MCF 10A (cell line): Measurements from ENCODE around the gene ZNF20. TPM values are rescaled to one million over a fixed set of nuclear protein-coding genes. Genes with fewer than 3 reads are reported as not detected.

Experiments used
- BruUV-seq: library from RNA; stranded (reverse); fragments of 400-500 nt; replicated peaks from 2 replicates; lab custom pipeline; 2021; lab: Mats Ljungman, UMichigan
- CTCF ChIA-PET: fragments of 300-600 bp; sonication (Branson Sonifier 250); formaldehyde crosslinking; extraction: SDS; loops from one replicate; lab custom pipeline; 2021; ENCODE audit warnings: antibody characterized with exemption, inconsistent platforms; lab: Yijun Ruan, JAX
- POLR2A ChIA-PET: fragments of 300-600, 350-650 bp; sonication (Branson Sonifier 250); formaldehyde crosslinking; extraction: SDS; loops from one replicate; lab custom pipeline; 2020; ENCODE audit warnings: antibody characterized with exemption, inconsistent platforms; lab: Yijun Ruan, JAX
- DNase-seq: peaks from one replicate; pipeline ENCODE4 v3.0.0-alpha.2; 2018; ENCODE audit not compliant: unreplicated experiment
- H3K27ac Mint-ChIP-seq: one replicate; pipeline ENCODE4 v1.8.0; 2022; ENCODE audit warnings: mild to moderate bottlenecking, low read depth, mixed read lengths; ENCODE audit not compliant: unreplicated experiment
- H3K27me3 Mint-ChIP-seq: one replicate; pipeline ENCODE4 v1.8.0; 2022; ENCODE audit warnings: mixed read lengths; ENCODE audit not compliant: insufficient read depth, unreplicated experiment
- H3K36me3 Mint-ChIP-seq: one replicate; pipeline ENCODE4 v1.8.0; 2022; ENCODE audit warnings: mild to moderate bottlenecking, moderate library complexity, mixed read lengths; ENCODE audit not compliant: insufficient read depth, unreplicated experiment
- H3K4me1 Mint-ChIP-seq: one replicate; pipeline ENCODE4 v1.8.0; 2022; ENCODE audit warnings: mixed read lengths; ENCODE audit not compliant: insufficient read depth, unreplicated experiment
- H3K4me3 Mint-ChIP-seq: one replicate; pipeline ENCODE4 v1.8.0; 2022; ENCODE audit warnings: mild to moderate bottlenecking, moderate library complexity, mixed read lengths; ENCODE audit not compliant: unreplicated experiment
- H3K9me3 Mint-ChIP-seq: one replicate; pipeline ENCODE4 v1.8.0; 2022; ENCODE audit warnings: mixed read lengths; ENCODE audit not compliant: unreplicated experiment
- CTCF ChIP-seq: fragments of 200-600 bp; IDR thresholded peaks from one replicate; pipeline ENCODE4 v1.8.0; 2022; ENCODE audit warnings: antibody characterized with exemption, mild to moderate bottlenecking; ENCODE audit not compliant: unreplicated experiment
- intact Hi-C: fragments of 100-400 bp; cut with micrococcal nuclease; formaldehyde crosslinking; loops from 2 replicates; pipeline ENCODE4 v1.14.1; 2022
- total RNA-seq: library from RNA; stranded (reverse); gene quantifications from 2 replicates; pipeline ENCODE4 v1.2.3, GENCODE V29; 2022

ZNF20 gene
- total RNA-seq, 1 experiment from 2014 or later, result 1.4 TPM

- Mint-ChIP-seq H3K27ac (no peak overlapping the region), H3K4me1 (peaks cover 8% of the 10 kb centered on the region), H3K27me3 (no peaks in the 10 kb centered on the region), H3K9me3 (peaks cover 24% of the 10 kb centered on the region), H3K4me3 (no peak overlapping the region), H3K36me3 (peaks cover 5% of the 10 kb centered on the region)
- no TSS peak for BruUV-seq
- DNase-seq, result no peak
- no peak for TF ChIP-seq CTCF
- ChIA-PET POLR2A (interaction anchor here (0.7 kb wide), 1 partner anchor 20 kb away, joined by 3 read pairs; no protein-coding TSS in a partner anchor), CTCF (no interaction called here)
- intact Hi-C loops, result loop anchor here (10.0 kb wide), 1 partner anchor 501 kb away; no protein-coding TSS in a partner anchor
Measured at GRCh38 chr19:12145348-12145747, 5.2 kb upstream of the ZNF20 start.

- peak overlapping the region; percentile 83 for H3K4me3 Mint-ChIP-seq
- H3K9me3 Mint-ChIP-seq, result peaks cover 18% of the 10 kb centered on the region
- no TSS peak for BruUV-seq
- POLR2A ChIA-PET, result interaction anchor here (1.6 to 2.9 kb wide), 6 partner anchors 9 to 409 kb away, joined by 4 to 42 read pairs (median 6); partner anchors contain the start of genes ZNF44, ZNF564 and ZNF700
- H3K36me3 Mint-ChIP-seq, result peaks cover 30% of the 10 kb centered on the region
- intact Hi-C loops, result loop anchor here (1.0 to 10.0 kb wide), 6 partner anchors 153 to 644 kb away; partner anchors contain the start of gene ZNF823
- no peaks in the 10 kb centered on the region for H3K27me3 Mint-ChIP-seq
- TF ChIP-seq CTCF, result no peak
- CTCF ChIA-PET, result interaction anchor here (0.6 to 3.5 kb wide), 26 partner anchors 10 to 605 kb away, joined by 3 to 51 read pairs (median 5); partner anchors contain the start of gene ZNF700
- H3K27ac Mint-ChIP-seq, result peak overlapping the region; percentile 47
- DNase-seq, result no peak
- H3K4me1 Mint-ChIP-seq, result peaks cover 22% of the 10 kb centered on the region
Measured at GRCh38 chr19:12141405-12141736, 1.2 kb upstream of the ZNF20 start.

GRCh38 chr19:12140545-12141404 is 625 bp upstream of the ZNF20 start:
- POLR2A ChIA-PET, result interaction anchor here (0.6 to 2.9 kb wide), 24 partner anchors 9 to 581 kb away, joined by 3 to 42 read pairs (median 4); partner anchors contain the start of genes ZNF136, ZNF44, ZNF441 and ZNF564
- DNase-seq, result peak; percentile 91
- Mint-ChIP-seq H3K9me3 (peaks cover 14% of the 10 kb centered on the region), H3K27ac (peak overlapping the region; percentile 93), H3K4me1 (peaks cover 22% of the 10 kb centered on the region), H3K27me3 (no peaks in the 10 kb centered on the region), H3K36me3 (peaks cover 30% of the 10 kb centered on the region), H3K4me3 (peak overlapping the region; percentile 83)
- no TSS peak for BruUV-seq
- CTCF ChIA-PET, result interaction anchor here (0.6 to 3.5 kb wide), 43 partner anchors 10 to 857 kb away, joined by 3 to 51 read pairs (median 4); partner anchors contain the start of gene ZNF700
- intact Hi-C loops, result loop anchor here (1.0 to 10.0 kb wide), 6 partner anchors 152 to 643 kb away; partner anchors contain the start of gene ZNF823
- TF ChIP-seq CTCF, result peak; percentile 93

GRCh38 chr19:12139269-12139668 is 881 bp downstream of the ZNF20 start:
- no TSS peak for BruUV-seq
- peaks cover 22% of the 10 kb centered on the region for H3K4me1 Mint-ChIP-seq
- TF ChIP-seq CTCF, result no peak
- no peak for DNase-seq
- ChIA-PET POLR2A (interaction anchor here (1.4 to 2.9 kb wide), 4 partner anchors 24 to 216 kb away, joined by 3 to 42 read pairs (median 23); partner anchors contain the start of genes ZNF136 and ZNF700), CTCF (interaction anchor here (0.5 to 3.5 kb wide), 4 partner anchors 151 to 259 kb away, joined by 3 to 51 read pairs (median 4); partner anchors contain the start of gene ZNF700)
- H3K36me3 Mint-ChIP-seq, result peaks cover 40% of the 10 kb centered on the region
- peaks cover 7% of the 10 kb centered on the region for H3K9me3 Mint-ChIP-seq
- H3K27ac Mint-ChIP-seq, result peak overlapping the region; percentile 93
- intact Hi-C loops, result no loop called here
- H3K27me3 Mint-ChIP-seq, result no peaks in the 10 kb centered on the region
- H3K4me3 Mint-ChIP-seq, result peak overlapping the region; percentile 83
